Heart left ventricle (tissue), 13 donors: ENCODE data around the gene SLC16A8.

Experiments
- CTCF ChIP-seq, 12 donors: fragments of 200-600 bp; sonication (generic) in 4 of 12; IDR thresholded peaks; one replicate each; pipeline versions ENCODE4 v1.5.0 to v1.8.0; 2018 to 2022; ENCODE audit warnings: antibody characterized with exemption in 12 of 12, mild to moderate bottlenecking in 5 of 12
- POLR2A ChIP-seq, 2 donors: fragments of 450-650 bp; IDR thresholded peaks; one replicate each; pipeline ENCODE4 v1.6.1; 2017; ENCODE audit warnings: antibody characterized with exemption in 2 of 2, mild to moderate bottlenecking in 2 of 2, moderate library complexity in 2 of 2
- donor health status: ischemic (EF 13 %, LVEDD 7.1; RV severe dilation, severe dysfunction).
- donor health status: DM: no; HTN: yes; CAD: no.
- donor health status: DM: no; HTN: no; CAD: no.
- donor health status: ischemic (EF 25% LVEDD 6.9; RV normal size, moderate dysfunction).
- donor health status: ischemic (EF 25% LVEDD 5.7; RV mildly dilated, moderate dysfunction).
- donor health status: ischemic (EF 35%, LVEDD 5.7; RV mildly dilated, moderate dysfunction).
- donor health status: nonischemic (EF 11% LVEDD 7.7; RV severe dilation, severe dysfunction).
- donor health status: DM: yes; HTN: yes; CAD: no.
- donor health status: PGD.
- donor health status: ischemic (EF 29% LVEDD 5.4; RV normal size, mild dysfunction).
- donor health status: nonischemic (EF 23%, LVEDD 6.1; RV moderate dilation, normal function).

GRCh38 chr22:38120359-38121110 is 36.6 kb upstream of the SLC16A8 start:
- TF ChIP-seq CTCF (IDR thresholded peaks at IDR 0.05) (no peak), POLR2A (IDR thresholded peaks at IDR 0.05) (no peak)
